Frontal cortex (tissue), 4 donors: Measurements from ENCODE around the gene SGTA. TPM values are rescaled to one million over a fixed set of nuclear protein-coding genes. Genes with fewer than 3 reads are reported as not detected.
A peak's percentile ranks its signal among the peaks of the same experiment; 100 is the strongest.

Source experiments
- DNase-seq, 2 donors: peaks; one replicate each; pipeline ENCODE4 v3.0.0; 2012; ENCODE audit warnings: low spot score in 2 of 2
- FAIRE-seq: peaks from 2 replicates; lab custom pipeline; 2012; peaks lifted over from hg19 to GRCh38; lab: Jason Lieb, UNC
- total RNA-seq: library from RNA; depleted of rRNA; stranded (reverse); fragments of >200 nt; gene quantifications from one replicate; pipeline ENCODE4 v1.2.3, GENCODE V29; 2014
- donor health status: control.
- donor health status: control.
- donor health status: control.

SGTA gene
- total RNA-seq, 1 donor from 2014 or later: 31.4 TPM

GRCh38 chr19:2810141-2811091 lies 27.3 kb upstream of the SGTA start:
- no peak for FAIRE-seq
- DNase-seq: peak; percentile 20 to 25

GRCh38 chr19:2809387-2810140 lies 26.5 kb upstream of the SGTA start:
- no peak for FAIRE-seq
- DNase-seq: peak in 1 of 2 donors; percentile 22

- FAIRE-seq (no peak), DNase-seq (peak in 1 of 2 donors; percentile 19)
These were observed 25.3 kb upstream of the SGTA start for GRCh38 chr19:2808129-2808941.

- DNase-seq (peak in 1 of 2 donors; percentile 26), FAIRE-seq (no peak)
These were observed 24.5 kb upstream of the SGTA start for GRCh38 chr19:2807379-2808128.

GRCh38 chr19:2806736-2807378 lies 23.8 kb upstream of the SGTA start:
- DNase-seq (peak in 1 of 2 donors; percentile 37), FAIRE-seq (no peak)

- DNase-seq (peak in 1 of 2 donors; percentile 27), FAIRE-seq (no peak)
These were observed 23.0 kb upstream of the SGTA start for GRCh38 chr19:2805991-2806649.

GRCh38 chr19:2805261-2805900 lies 22.3 kb upstream of the SGTA start:
- no peak for FAIRE-seq
- no peak for DNase-seq

GRCh38 chr19:2804156-2805004 lies 21.3 kb upstream of the SGTA start:
- FAIRE-seq (no peak), DNase-seq (no peak)

GRCh38 chr19:2803486-2804155 lies 20.5 kb upstream of the SGTA start:
- DNase-seq (peak in 1 of 2 donors; percentile 21), FAIRE-seq (no peak)

GRCh38 chr19:2802826-2803225 lies 19.8 kb upstream of the SGTA start:
- DNase-seq (peak in 1 of 2 donors; percentile 35), FAIRE-seq (no peak)

GRCh38 chr19:2800506-2800905 lies 17.4 kb upstream of the SGTA start:
- DNase-seq: no peak
- no peak for FAIRE-seq

- DNase-seq (no peak), FAIRE-seq (no peak)
These were observed 16.4 kb upstream of the SGTA start for GRCh38 chr19:2799273-2800020.

GRCh38 chr19:2798733-2799132 lies 15.7 kb upstream of the SGTA start:
- no peak for FAIRE-seq

GRCh38 chr19:2798158-2798685 lies 15.1 kb upstream of the SGTA start:
- DNase-seq (no peak), FAIRE-seq (no peak)

More at GRCh38 chr19:2798733-2799132, 15.7 kb upstream of the SGTA start:
- DNase-seq: no peak

- DNase-seq (no peak), FAIRE-seq (no peak)
These were observed 14.2 kb upstream of the SGTA start for GRCh38 chr19:2797280-2797679.
